GM18507 (cell line): Measurements from ENCODE around the gene PANK3.
A peak's percentile ranks its signal among the peaks of the same experiment; 100 is the strongest.
"Not testable (repeated sequence)": the region's sequence is repeated elsewhere in the genome, so short reads cannot be mapped to it uniquely, and the experiment has no call there.

Source experiments
- DNase-seq: peaks from one replicate; pipeline ENCODE4 v3.0.0; 2011; ENCODE audit warnings: low read depth; ENCODE audit not compliant: insufficient read length; ENCODE audit errors: extremely low spot score
- FAIRE-seq: peaks from 2 replicates; lab custom pipeline; 2011; peaks lifted over from hg19 to GRCh38; lab: Jason Lieb, UNC

The PANK3 gene

GRCh38 chr5:168596927-168597326, 17.8 kb upstream of the PANK3 start:
- no peak for FAIRE-seq
- no peak for DNase-seq

GRCh38 chr5:168596122-168596521, 17.0 kb upstream of the PANK3 start:
- not testable (repeated sequence) for DNase-seq, FAIRE-seq

DNA sequence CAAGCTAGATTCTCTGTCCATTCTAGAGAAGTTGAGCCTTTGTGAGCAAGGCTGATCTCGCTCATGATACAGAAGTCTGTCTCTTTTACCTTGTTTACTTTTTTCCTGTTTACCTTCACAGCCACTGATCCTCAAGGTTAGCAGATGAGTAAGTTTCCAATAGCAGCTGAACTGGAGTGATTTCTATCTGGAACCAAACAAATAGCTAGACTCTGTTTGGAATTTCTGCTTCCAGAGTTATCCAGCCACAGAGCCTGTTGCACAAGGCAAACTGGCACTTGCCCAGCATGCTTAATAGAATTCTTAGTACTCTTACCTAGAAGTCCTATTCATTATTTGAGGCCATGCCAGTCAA, 12.8 kb upstream of the PANK3 start:
- no peak for DNase-seq
- FAIRE-seq, result no peak

DNA sequence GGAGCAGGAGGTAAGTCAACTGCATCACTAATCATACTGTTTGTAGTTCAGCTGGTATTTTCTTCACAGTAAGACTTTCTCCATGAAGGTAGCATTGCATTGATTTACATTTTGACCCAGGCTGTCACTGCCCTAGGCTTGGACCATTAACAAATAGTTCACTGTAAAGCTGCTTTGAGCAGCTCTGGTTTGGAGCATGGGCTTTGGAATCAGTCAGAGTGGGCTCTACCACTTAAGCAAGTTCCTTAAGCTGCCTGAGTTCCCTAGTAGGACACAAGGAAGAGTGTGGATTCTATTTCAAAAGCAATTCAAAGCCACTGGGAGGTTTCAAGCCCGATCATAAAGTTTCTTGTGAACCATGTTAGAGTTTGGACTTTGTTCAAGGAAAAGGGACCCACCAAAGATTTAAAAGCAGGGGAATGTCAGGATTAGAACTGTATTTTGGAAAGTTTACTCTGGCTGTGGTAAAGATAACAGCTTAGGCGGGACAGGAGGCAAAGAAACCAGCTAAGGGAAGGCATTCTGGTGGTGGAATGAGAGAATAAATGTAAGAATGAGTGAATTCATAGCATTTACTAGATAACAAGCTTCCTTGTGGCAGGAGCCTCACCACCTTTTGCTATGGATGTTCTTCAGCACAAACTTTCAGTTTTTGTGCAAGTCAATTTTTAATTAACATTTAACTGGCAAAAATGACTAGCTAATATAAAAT, 12.3 kb upstream of the PANK3 start:
- no peak for FAIRE-seq
- DNase-seq, result no peak

- DNase-seq, result no peak
- FAIRE-seq, result no peak
Observed at GRCh38 chr5:168590666-168591065, 11.5 kb upstream of the PANK3 start.

- FAIRE-seq (no peak), DNase-seq (no peak)
Observed at GRCh38 chr5:168587987-168588386, 8.8 kb upstream of the PANK3 start.

GRCh38 chr5:168585119-168585856, 6.1 kb upstream of the PANK3 start:
- FAIRE-seq (no peak), DNase-seq (no peak)

- DNase-seq (no peak), FAIRE-seq (peak; percentile 54)
Observed at GRCh38 chr5:168583742-168584482, 4.7 kb upstream of the PANK3 start.

- not testable (repeated sequence) for FAIRE-seq, DNase-seq
Observed at GRCh38 chr5:168580814-168581469, 1.8 kb upstream of the PANK3 start.

DNA sequence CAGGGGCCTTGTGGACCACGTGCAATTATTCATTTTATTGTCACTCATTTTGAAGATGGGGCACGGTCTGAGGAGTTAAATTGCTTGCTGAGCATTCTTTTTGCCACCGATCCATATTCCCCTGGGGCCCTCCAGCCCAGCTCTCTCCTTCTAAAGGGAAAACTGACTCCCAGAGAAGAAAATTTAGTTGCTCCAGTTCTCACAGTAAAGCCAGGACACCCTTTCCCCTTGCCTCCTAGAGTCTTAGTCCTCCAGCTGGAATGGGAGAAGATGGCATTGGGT, 1.0 kb upstream of the PANK3 start:
- no peak for DNase-seq
- FAIRE-seq, result no peak

DNA sequence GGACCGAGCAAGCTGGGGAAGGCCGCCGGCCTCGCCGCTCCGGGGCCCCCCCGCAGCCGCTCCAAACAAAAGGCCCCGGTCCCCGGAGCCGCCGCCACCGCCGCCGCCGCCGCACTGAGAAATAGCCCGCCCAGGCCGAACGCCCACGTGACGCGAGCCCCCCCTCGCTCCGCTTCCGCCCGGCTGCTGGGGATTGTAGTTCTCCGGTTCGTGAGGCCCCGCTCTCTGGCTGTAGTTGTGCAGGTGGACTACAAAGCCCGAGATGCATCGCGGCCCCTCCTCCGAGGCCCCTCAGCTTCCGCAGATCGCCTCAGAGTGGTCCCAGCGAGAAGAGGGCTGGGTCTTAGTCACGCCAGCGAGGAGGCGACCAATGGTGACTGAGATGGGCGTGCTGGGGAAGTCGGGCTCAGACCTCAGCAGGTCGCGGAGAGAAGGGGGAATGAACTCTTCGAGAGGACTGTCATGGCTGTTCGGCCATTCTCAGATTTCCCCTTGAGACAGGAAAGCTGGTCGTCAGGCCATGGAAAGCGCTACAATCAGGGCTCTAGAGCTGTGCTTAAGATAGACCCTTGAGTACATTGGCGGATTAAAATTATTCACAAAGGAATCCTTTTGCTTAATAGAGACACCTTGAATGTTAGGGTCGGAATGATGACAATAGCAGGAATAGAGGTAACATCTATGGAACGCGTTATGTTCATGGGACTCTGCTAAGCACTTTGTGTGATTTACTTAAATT, 489 bp upstream of the PANK3 start:
- FAIRE-seq (peak; percentile 100), DNase-seq (peak; percentile 85)

- no peak for DNase-seq
- no peak for FAIRE-seq
Observed at GRCh38 chr5:168578006-168578405, 1.2 kb downstream of the PANK3 start.

GRCh38 chr5:168575391-168576372, 3.5 kb downstream of the PANK3 start:
- FAIRE-seq (no peak), DNase-seq (no peak)

GRCh38 chr5:168574156-168574555, 5.0 kb downstream of the PANK3 start:
- FAIRE-seq, DNase-seq: not testable (repeated sequence)

DNA sequence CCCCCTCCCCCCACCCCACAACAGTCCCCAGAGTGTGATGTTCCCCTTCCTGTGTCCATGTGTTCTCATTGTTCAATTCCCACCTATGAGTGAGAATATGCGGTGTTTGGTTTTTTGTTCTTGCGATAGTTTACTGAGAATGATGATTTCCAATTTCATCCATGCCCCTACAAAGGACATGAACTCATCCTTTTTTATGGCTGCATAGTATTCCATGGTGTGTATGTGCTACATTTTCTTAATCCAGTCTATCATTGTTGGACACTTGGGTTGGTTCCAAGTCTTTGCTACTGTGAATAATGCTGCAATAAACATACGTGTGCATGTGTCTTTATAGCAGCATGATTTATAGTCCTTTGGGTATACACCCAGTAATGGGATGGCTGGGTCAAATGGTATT, 5.5 kb downstream of the PANK3 start:
- FAIRE-seq, DNase-seq: not testable (repeated sequence)

DNA sequence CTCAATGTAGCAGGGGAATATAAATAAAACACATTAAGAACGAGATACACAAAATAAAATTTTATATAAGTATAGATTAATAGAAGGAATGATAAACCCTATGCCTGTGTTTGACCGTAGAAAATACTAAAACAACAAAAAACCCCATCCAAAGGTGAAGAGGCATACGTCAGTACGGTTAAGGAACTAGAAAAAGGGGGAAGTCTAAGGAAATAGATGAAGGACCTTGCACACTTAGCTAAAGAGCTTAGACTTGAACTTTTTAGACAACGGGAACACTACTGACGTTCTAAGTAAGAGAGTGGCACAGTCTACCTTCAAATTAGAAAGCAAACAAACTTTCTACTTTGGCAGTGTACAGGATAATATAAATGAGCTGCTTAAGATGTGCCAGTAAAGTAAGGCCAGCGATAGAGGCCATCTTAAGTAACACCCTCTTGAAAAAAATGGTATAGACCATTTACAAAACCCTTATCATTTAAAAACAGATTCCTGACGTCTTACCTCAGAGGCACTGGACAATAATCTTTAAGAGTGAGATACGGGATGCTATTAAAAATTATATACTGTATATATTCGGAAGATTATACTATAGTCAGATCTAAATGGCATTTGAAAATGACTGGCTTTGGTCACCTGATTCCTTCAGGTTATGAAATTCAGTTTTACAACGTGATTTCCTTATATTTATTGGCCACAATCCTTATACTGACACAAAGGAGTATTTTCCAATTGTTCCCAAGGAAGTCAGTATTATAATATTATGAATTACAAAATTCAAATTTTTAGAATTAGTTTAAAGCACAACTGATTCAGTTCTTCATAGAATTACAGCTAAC, 8.5 kb downstream of the PANK3 start:
- no peak for FAIRE-seq
- DNase-seq, result no peak

DNA sequence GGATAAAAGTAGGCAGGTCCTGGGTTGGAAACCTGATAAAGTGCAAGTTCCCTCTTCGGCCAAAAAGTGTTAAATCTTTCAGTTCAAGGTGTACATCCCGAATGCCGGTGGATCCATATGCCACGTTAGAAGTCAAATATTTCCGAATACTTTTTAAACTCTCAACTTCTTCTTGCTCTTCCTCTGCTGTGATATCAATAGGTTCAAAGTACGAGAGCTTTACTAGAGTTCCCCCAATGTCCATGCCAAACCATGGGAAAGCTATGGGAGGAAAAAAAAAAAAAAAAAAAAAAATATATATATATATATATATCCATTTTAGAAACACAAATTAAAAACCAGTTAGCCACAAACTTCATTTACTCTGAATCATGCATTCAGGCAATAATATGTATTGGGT, 10.4 kb downstream of the PANK3 start:
- DNase-seq, result no peak
- no peak for FAIRE-seq

- DNase-seq, result no peak
- FAIRE-seq, result no peak
Observed at GRCh38 chr5:168563959-168564358, 15.2 kb downstream of the PANK3 start.
